GM12875 (cell line): Measurements from ENCODE around the gene PPP3CA.

ENCODE experiments used
- H3K4me3 ChIP-seq: one replicate; pipeline ENCODE4 v1.5.1; 2011; ENCODE audit warnings: low read depth, low read length, control low read depth
- TF ChIP-seq, protein P1 (sequence below): IDR thresholded peaks from 2 replicates; pipeline ENCODE4 v1.5.1; 2011; ENCODE audit warnings: low read depth, mild to moderate bottlenecking, control low read depth, inconsistent platforms, low read length, moderate library complexity, borderline replicate concordance; ENCODE audit not compliant: insufficient read depth

The PPP3CA gene

DNA sequence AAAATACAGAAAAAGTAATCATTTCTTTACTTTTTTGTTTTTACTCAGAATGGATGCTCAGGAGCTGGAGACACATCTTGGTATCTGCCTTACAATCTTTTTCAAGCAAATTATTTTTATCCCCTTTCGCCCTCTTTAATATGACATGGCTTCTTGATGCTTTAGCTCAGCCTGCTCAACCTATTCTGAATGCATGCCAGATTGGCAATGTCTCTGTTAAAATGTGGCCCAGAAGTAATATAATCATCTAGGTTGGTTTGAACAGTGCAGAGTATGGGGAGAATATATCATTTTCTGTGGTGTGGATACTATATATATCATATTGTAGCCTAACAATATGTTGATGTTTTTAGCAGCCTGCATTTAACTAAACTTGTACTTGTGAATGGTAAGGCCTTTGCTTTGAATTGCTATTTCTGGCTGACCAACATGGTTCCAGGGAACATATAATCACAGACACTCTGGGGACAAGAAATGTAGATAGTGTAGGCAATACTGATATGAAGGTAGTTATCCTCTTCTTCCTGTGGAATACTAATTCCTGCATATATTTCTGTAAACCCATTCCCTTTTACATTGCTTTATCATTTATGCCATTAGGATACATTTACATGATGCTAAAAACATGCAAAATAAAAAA lies 282.7 kb downstream of the PPP3CA start:
- H3K4me3 ChIP-seq = no peak overlapping the region

DNA sequence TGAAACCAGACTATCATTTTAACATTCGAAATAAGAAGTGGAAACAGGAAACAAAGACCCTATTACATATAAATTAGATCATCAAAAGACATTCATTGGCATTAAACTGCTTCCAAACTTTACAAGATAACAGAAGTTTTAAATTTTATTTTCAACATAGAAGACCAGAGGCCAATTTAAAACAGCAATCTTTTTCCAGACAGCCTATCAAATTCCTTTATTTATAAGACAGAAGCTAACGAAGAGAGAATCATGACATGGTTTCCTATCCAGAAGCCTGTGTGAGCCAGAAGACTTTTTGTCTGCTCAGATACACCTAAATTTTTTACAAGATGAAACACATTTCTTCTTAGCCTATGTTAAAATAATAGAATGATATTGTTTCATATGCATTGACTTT lies 291.9 kb downstream of the PPP3CA start:
- TF ChIP-seq, protein P1, sequence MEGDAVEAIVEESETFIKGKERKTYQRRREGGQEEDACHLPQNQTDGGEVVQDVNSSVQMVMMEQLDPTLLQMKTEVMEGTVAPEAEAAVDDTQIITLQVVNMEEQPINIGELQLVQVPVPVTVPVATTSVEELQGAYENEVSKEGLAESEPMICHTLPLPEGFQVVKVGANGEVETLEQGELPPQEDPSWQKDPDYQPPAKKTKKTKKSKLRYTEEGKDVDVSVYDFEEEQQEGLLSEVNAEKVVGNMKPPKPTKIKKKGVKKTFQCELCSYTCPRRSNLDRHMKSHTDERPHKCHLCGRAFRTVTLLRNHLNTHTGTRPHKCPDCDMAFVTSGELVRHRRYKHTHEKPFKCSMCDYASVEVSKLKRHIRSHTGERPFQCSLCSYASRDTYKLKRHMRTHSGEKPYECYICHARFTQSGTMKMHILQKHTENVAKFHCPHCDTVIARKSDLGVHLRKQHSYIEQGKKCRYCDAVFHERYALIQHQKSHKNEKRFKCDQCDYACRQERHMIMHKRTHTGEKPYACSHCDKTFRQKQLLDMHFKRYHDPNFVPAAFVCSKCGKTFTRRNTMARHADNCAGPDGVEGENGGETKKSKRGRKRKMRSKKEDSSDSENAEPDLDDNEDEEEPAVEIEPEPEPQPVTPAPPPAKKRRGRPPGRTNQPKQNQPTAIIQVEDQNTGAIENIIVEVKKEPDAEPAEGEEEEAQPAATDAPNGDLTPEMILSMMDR = no peak
- no peak overlapping the region for H3K4me3 ChIP-seq

More for the DNA sequence above, 282.7 kb downstream of the PPP3CA start:
- TF ChIP-seq, protein P1 = no peak

DNA sequence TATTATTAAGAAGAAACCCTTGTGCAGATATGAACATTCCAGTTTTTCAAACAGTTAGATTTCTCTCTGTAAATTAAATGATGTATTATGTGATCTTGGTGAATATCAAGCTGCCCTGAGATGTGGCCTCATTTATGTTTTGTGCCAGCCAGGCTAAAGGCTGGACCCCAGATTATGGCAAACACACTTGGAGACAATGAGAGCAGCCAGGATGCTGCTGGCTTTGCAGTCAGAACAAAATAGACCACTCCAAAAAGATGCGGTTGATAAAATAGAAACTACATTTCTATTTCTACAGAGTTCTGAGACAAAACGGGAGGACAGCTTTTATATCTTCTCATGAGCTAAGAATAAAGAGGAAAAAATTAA lies 296.5 kb downstream of the PPP3CA start:
- TF ChIP-seq, protein P1 = no peak
- no peak overlapping the region for H3K4me3 ChIP-seq

DNA sequence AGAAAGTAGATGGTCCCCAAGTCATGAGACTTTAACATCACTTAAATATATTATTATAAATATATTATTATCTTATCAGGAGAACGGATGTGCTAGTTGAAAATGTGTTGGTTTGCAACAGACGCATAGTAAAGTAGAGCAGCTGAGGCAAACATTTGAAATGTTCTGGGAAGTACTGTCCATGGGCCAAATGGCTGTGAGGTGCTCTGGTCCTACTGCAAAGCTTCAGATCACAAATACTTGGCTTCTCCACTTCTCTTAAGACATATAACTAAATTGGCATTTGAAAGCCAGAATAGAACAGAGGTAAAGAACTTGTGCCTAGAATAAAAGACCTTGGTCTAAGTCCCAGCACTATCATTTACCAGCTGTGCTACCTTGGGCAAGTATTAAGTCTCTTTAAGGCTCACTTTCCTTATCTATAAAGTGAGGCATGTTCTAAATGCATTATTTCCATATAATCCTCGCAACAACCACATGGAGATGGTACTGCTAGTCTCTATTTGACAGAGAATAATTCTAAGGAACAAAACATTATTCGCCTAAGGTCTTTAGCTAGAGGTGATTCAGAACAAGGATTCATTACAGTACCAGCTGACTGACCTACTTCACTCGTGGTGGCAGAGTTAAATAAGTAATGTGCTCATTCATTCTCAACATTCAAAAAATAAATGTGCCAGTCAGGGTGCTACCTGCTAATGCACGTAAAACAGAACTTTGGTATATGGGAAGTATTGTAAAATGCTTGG lies 297.1 kb downstream of the PPP3CA start:
- no peak overlapping the region for H3K4me3 ChIP-seq
- TF ChIP-seq, protein P1 = no peak

DNA sequence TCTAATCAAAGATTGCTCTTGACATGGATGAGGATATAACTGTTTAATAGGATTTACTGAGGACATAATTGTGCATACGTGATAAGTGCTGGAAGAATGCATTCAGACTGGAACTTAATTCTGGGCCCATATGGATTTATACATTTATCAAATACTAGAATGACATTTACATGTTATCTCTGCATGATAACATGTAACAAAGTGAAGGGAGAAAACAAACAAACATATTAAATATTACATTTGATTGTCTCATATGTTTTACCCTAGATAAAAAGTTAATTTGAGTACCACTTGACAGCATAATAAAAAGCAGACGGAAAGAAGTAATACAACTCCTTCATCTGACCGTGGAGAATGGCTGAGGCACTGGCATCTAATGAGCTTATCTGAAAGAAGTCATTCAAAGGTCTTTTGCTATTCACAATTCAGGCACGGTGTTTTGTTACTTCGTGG lies 297.8 kb downstream of the PPP3CA start:
- H3K4me3 ChIP-seq = no peak overlapping the region
- TF ChIP-seq, protein P1 = no peak

DNA sequence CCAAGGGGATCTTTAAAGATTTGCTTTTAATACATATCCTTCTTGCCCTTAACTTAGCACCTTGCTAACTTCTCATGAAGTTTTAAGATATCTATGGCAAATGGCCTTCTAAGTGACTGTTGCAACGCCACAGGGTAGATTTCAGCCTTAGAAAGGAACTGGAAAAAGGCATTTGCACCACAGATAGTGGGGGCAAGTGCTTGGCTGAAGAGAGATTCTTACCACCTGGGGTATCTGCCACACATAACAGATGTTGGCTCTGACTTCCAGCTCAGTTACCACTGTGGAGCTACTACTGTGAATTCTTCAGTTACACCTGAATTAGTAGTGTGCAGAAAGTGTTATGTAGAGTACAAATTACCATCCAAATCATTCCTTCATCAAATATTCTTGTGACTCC lies 302.6 kb downstream of the PPP3CA start:
- H3K4me3 ChIP-seq = no peak overlapping the region
- TF ChIP-seq, protein P1 = no peak

DNA sequence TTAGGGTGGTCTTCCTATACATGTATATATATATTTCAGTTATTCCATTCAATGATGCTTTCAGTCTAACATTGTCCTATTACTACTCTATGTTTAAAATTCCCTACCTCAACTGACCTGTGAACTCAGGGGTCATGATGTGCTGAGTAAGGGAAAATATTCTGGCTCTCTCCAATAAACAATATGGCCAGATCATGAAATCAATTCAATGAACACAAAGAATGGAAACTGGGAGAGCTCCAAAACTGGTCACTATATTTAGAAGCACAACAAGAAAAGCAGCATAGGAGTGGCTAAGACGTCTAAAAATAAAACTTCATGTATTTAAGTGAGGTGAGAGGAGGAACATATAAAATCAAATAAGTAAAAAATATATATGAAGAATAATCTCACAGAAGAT lies 304.5 kb downstream of the PPP3CA start:
- no peak overlapping the region for H3K4me3 ChIP-seq
- TF ChIP-seq, protein P1 = no peak
